Activated naive CD8-positive, alpha-beta T cell (primary cell): Measurements from ENCODE around the gene REEP1.
A peak's percentile ranks its signal among the peaks of the same experiment; 100 is the strongest.
"Not testable (repeated sequence)": the region's sequence is repeated elsewhere in the genome, so short reads cannot be mapped to it uniquely, and the experiment has no call there.

Experiments
- H3K27ac Mint-ChIP-seq: one replicate; pipeline ENCODE4 v1.8.0; 2021; ENCODE audit warnings: mixed read lengths
- H3K27me3 Mint-ChIP-seq: one replicate; pipeline ENCODE4 v1.8.0; 2021; ENCODE audit warnings: mixed read lengths
- H3K36me3 Mint-ChIP-seq: one replicate; pipeline ENCODE4 v1.8.0; 2021; ENCODE audit warnings: mixed read lengths
- H3K4me1 Mint-ChIP-seq: one replicate; pipeline ENCODE4 v1.8.0; 2021; ENCODE audit warnings: low read depth, mixed read lengths
- H3K4me3 Mint-ChIP-seq: one replicate; pipeline ENCODE4 v1.8.0; 2021; ENCODE audit warnings: mild to moderate bottlenecking, mixed read lengths
- H3K9me3 Mint-ChIP-seq: one replicate; pipeline ENCODE4 v1.8.0; 2021; ENCODE audit warnings: low read depth, mixed read lengths

Gene REEP1

GRCh38 chr2:86240251-86240650, 97.2 kb downstream of the REEP1 start:
- H3K9me3 Mint-ChIP-seq, result no peaks in the 10 kb centered on the region
- H3K27ac Mint-ChIP-seq, result no peak overlapping the region
- H3K4me1 Mint-ChIP-seq, result peaks cover 13% of the 10 kb centered on the region
- H3K4me3 Mint-ChIP-seq, result no peak overlapping the region
- no peaks in the 10 kb centered on the region for H3K27me3 Mint-ChIP-seq
- H3K36me3 Mint-ChIP-seq, result no peaks in the 10 kb centered on the region

- H3K27me3 Mint-ChIP-seq, result peaks cover 2% of the 10 kb centered on the region
- H3K27ac Mint-ChIP-seq, result no peak overlapping the region
- H3K36me3 Mint-ChIP-seq, result no peaks in the 10 kb centered on the region
- peaks cover 13% of the 10 kb centered on the region for H3K4me1 Mint-ChIP-seq
- no peaks in the 10 kb centered on the region for H3K9me3 Mint-ChIP-seq
- no peak overlapping the region for H3K4me3 Mint-ChIP-seq
Measured at GRCh38 chr2:86239745-86240144, 97.7 kb downstream of the REEP1 start.

GRCh38 chr2:86239326-86239725, 98.1 kb downstream of the REEP1 start:
- H3K4me3 Mint-ChIP-seq, result no peak overlapping the region
- no peak overlapping the region for H3K27ac Mint-ChIP-seq
- no peaks in the 10 kb centered on the region for H3K36me3 Mint-ChIP-seq
- H3K27me3 Mint-ChIP-seq, result peaks cover 2% of the 10 kb centered on the region
- no peaks in the 10 kb centered on the region for H3K9me3 Mint-ChIP-seq
- peaks cover 13% of the 10 kb centered on the region for H3K4me1 Mint-ChIP-seq

GRCh38 chr2:86238354-86238753, 99.1 kb downstream of the REEP1 start:
- Mint-ChIP-seq H3K4me1 (peaks cover 13% of the 10 kb centered on the region), H3K4me3 (no peak overlapping the region), H3K9me3 (no peaks in the 10 kb centered on the region), H3K27ac (peak overlapping the region; percentile 6), H3K36me3 (no peaks in the 10 kb centered on the region), H3K27me3 (peaks cover 2% of the 10 kb centered on the region)

- Mint-ChIP-seq H3K36me3 (no peaks in the 10 kb centered on the region), H3K4me3 (no peak overlapping the region), H3K27ac (no peak overlapping the region), H3K4me1 (peaks cover 13% of the 10 kb centered on the region), H3K27me3 (peaks cover 2% of the 10 kb centered on the region), H3K9me3 (no peaks in the 10 kb centered on the region)
Measured at GRCh38 chr2:86237172-86237571, 100.3 kb downstream of the REEP1 start.

- H3K36me3 Mint-ChIP-seq, result no peaks in the 10 kb centered on the region
- no peaks in the 10 kb centered on the region for H3K9me3 Mint-ChIP-seq
- peaks cover 13% of the 10 kb centered on the region for H3K4me1 Mint-ChIP-seq
- H3K4me3 Mint-ChIP-seq, result no peak overlapping the region
- no peak overlapping the region for H3K27ac Mint-ChIP-seq
- peaks cover 2% of the 10 kb centered on the region for H3K27me3 Mint-ChIP-seq
Measured at GRCh38 chr2:86235196-86235980, 102.0 kb downstream of the REEP1 start.

GRCh38 chr2:86234563-86235131, 102.8 kb downstream of the REEP1 start:
- H3K27ac Mint-ChIP-seq, result no peak overlapping the region
- H3K4me3 Mint-ChIP-seq, result no peak overlapping the region
- H3K36me3 Mint-ChIP-seq, result no peaks in the 10 kb centered on the region
- H3K9me3 Mint-ChIP-seq, result no peaks in the 10 kb centered on the region
- peaks cover 2% of the 10 kb centered on the region for H3K27me3 Mint-ChIP-seq
- H3K4me1 Mint-ChIP-seq, result peaks cover 13% of the 10 kb centered on the region

GRCh38 chr2:86233436-86233835, 104.0 kb downstream of the REEP1 start:
- H3K9me3 Mint-ChIP-seq, result no peaks in the 10 kb centered on the region
- H3K27me3 Mint-ChIP-seq, result peaks cover 2% of the 10 kb centered on the region
- H3K4me1 Mint-ChIP-seq, result peaks cover 3% of the 10 kb centered on the region
- no peaks in the 10 kb centered on the region for H3K36me3 Mint-ChIP-seq
- no peak overlapping the region for H3K4me3 Mint-ChIP-seq
- no peak overlapping the region for H3K27ac Mint-ChIP-seq

- H3K27me3 Mint-ChIP-seq, result peaks cover 2% of the 10 kb centered on the region
- no peaks in the 10 kb centered on the region for H3K36me3 Mint-ChIP-seq
- no peaks in the 10 kb centered on the region for H3K4me1 Mint-ChIP-seq
- H3K9me3 Mint-ChIP-seq, result no peaks in the 10 kb centered on the region
- no peak overlapping the region for H3K27ac Mint-ChIP-seq
- H3K4me3 Mint-ChIP-seq, result no peak overlapping the region
Measured at GRCh38 chr2:86232910-86233309, 104.5 kb downstream of the REEP1 start.

GRCh38 chr2:86232373-86232784, 105.0 kb downstream of the REEP1 start:
- Mint-ChIP-seq H3K4me3 (no peak overlapping the region), H3K27ac (no peak overlapping the region), H3K4me1 (no peaks in the 10 kb centered on the region), H3K27me3 (peaks cover 2% of the 10 kb centered on the region), H3K36me3 (no peaks in the 10 kb centered on the region), H3K9me3 (no peaks in the 10 kb centered on the region)

GRCh38 chr2:86231680-86232372, 105.6 kb downstream of the REEP1 start:
- Mint-ChIP-seq H3K4me3 (no peak overlapping the region), H3K27ac (no peak overlapping the region), H3K36me3 (no peaks in the 10 kb centered on the region), H3K4me1 (peaks cover under 1% of the 10 kb centered on the region), H3K9me3 (no peaks in the 10 kb centered on the region), H3K27me3 (peaks cover 2% of the 10 kb centered on the region)

- peaks cover 2% of the 10 kb centered on the region for H3K27me3 Mint-ChIP-seq
- H3K4me1 Mint-ChIP-seq, result peaks cover 2% of the 10 kb centered on the region
- H3K36me3 Mint-ChIP-seq, result no peaks in the 10 kb centered on the region
- no peaks in the 10 kb centered on the region for H3K9me3 Mint-ChIP-seq
- no peak overlapping the region for H3K27ac Mint-ChIP-seq
- H3K4me3 Mint-ChIP-seq, result no peak overlapping the region
Measured at GRCh38 chr2:86230961-86231360, 106.5 kb downstream of the REEP1 start.

GRCh38 chr2:86229221-86229620, 108.2 kb downstream of the REEP1 start:
- peaks cover 10% of the 10 kb centered on the region for H3K4me1 Mint-ChIP-seq
- no peaks in the 10 kb centered on the region for H3K9me3 Mint-ChIP-seq
- H3K36me3 Mint-ChIP-seq, result no peaks in the 10 kb centered on the region
- no peak overlapping the region for H3K4me3 Mint-ChIP-seq
- no peak overlapping the region for H3K27ac Mint-ChIP-seq
- H3K27me3 Mint-ChIP-seq, result no peaks in the 10 kb centered on the region

GRCh38 chr2:86228574-86228973, 108.9 kb downstream of the REEP1 start:
- H3K4me1 Mint-ChIP-seq, result peaks cover 10% of the 10 kb centered on the region
- not testable (repeated sequence) for H3K4me3 Mint-ChIP-seq, H3K36me3 Mint-ChIP-seq, H3K9me3 Mint-ChIP-seq, H3K27ac Mint-ChIP-seq, H3K27me3 Mint-ChIP-seq

- Mint-ChIP-seq H3K36me3 (no peaks in the 10 kb centered on the region), H3K27me3 (no peaks in the 10 kb centered on the region), H3K4me1 (peaks cover 10% of the 10 kb centered on the region), H3K27ac (no peak overlapping the region), H3K4me3 (no peak overlapping the region), H3K9me3 (no peaks in the 10 kb centered on the region)
Measured at GRCh38 chr2:86227685-86228084, 109.7 kb downstream of the REEP1 start.
